Caco-2 (cell line): ENCODE data around the gene EOLA2. TPM values are rescaled to one million over a fixed set of nuclear protein-coding genes. Genes with fewer than 3 reads are reported as not detected.

Experiments
- BruUV-seq: library from RNA; stranded (reverse); fragments of 400-500 nt; replicated peaks from 2 replicates; lab custom pipeline; 2021; lab: Mats Ljungman, UMichigan
- CTCF ChIA-PET: fragments of 300-600 bp; sonication (Branson Sonifier 250); formaldehyde crosslinking; loops from one replicate; lab custom pipeline; 2022; ENCODE audit warnings: antibody characterized with exemption; lab: Charles Lee
- POLR2A ChIA-PET: fragments of 300-600 bp; sonication (Branson Sonifier 250); formaldehyde crosslinking; loops from one replicate; lab custom pipeline; 2022; ENCODE audit warnings: antibody characterized with exemption; lab: Charles Lee
- DNase-seq, 2 experiments: peaks; one replicate each; pipeline versions ENCODE4 v3.0.0 to v3.0.0-alpha.2; 2020 to 2022
- H3K27me3 ChIP-seq: replicated peaks from 2 replicates; pipeline ENCODE4 v1.6.0; 2011; ENCODE audit warnings: low read length; ENCODE audit not compliant: control insufficient read depth, insufficient read depth
- H3K36me3 ChIP-seq: 2 replicates; pipeline ENCODE4 v1.5.1; 2011; ENCODE audit warnings: low read length; ENCODE audit not compliant: control insufficient read depth, insufficient read depth
- H3K4me1 ChIP-seq: fragments of 250-450 bp; sonication (Bioruptor Pico); 2 replicates; pipeline ENCODE4 v1.5.1; 2020; ENCODE audit warnings: mild to moderate bottlenecking
- H3K4me3 ChIP-seq: 2 replicates; pipeline ENCODE4 v1.5.1; 2011; ENCODE audit warnings: low read depth, mild to moderate bottlenecking, control low read depth, low read length
- H3K9me3 ChIP-seq: fragments of 250-450 bp; sonication (Bioruptor Pico); 2 replicates; pipeline ENCODE4 v1.5.1; 2020; ENCODE audit warnings: mild to moderate bottlenecking, moderate library complexity
- H3K27ac Mint-ChIP-seq: one replicate; pipeline ENCODE4 v1.8.0; 2022; ENCODE audit warnings: mixed read lengths; ENCODE audit not compliant: unreplicated experiment
- H3K27me3 Mint-ChIP-seq: one replicate; pipeline ENCODE4 v1.8.0; 2022; ENCODE audit warnings: mixed read lengths; ENCODE audit not compliant: insufficient read depth, unreplicated experiment
- H3K36me3 Mint-ChIP-seq: one replicate; pipeline ENCODE4 v1.8.0; 2022; ENCODE audit warnings: mild to moderate bottlenecking, mixed read lengths; ENCODE audit not compliant: insufficient read depth, unreplicated experiment
- H3K4me1 Mint-ChIP-seq: one replicate; pipeline ENCODE4 v1.8.0; 2022; ENCODE audit warnings: low read depth, mixed read lengths; ENCODE audit not compliant: unreplicated experiment
- H3K4me3 Mint-ChIP-seq: one replicate; pipeline ENCODE4 v1.8.0; 2022; ENCODE audit warnings: mild to moderate bottlenecking, moderate library complexity, mixed read lengths; ENCODE audit not compliant: unreplicated experiment
- H3K9me3 Mint-ChIP-seq: one replicate; pipeline ENCODE4 v1.8.0; 2022; ENCODE audit warnings: mixed read lengths; ENCODE audit not compliant: unreplicated experiment
- intact Hi-C: fragments of 100-400 bp; cut with micrococcal nuclease; formaldehyde crosslinking; loops from one replicate; pipeline ENCODE4 v1.10.0; 2022; ENCODE audit not compliant: unreplicated experiment
- total RNA-seq: library from RNA; stranded (reverse); gene quantifications from 2 replicates; pipeline ENCODE4 v1.2.3, GENCODE V29; 2022
- TF ChIP-seq, protein P1 (sequence below), 2 experiments: fragments of 200-600 bp in 1 of 2; IDR thresholded peaks; 1 replicate in 1 of 2; 2 replicates in 1 of 2; pipeline versions ENCODE4 v1.5.1 to v1.8.0; 2011 to 2022; ENCODE audit warnings: antibody characterized with exemption in 1 of 2, control low read depth in 1 of 2, inconsistent platforms in 1 of 2, low read depth in 1 of 2, low read length in 1 of 2, mild to moderate bottlenecking in 1 of 2, moderate library complexity in 1 of 2; ENCODE audit not compliant: insufficient read depth in 1 of 2, severe bottlenecking in 1 of 2, unreplicated experiment in 1 of 2

EOLA2 gene
- total RNA-seq, 1 experiment from 2014 or later, result 32.1 TPM

- Mint-ChIP-seq H3K4me3 (no peak overlapping the region), H3K9me3 (no peaks in the 10 kb centered on the region), H3K27me3 (no peaks in the 10 kb centered on the region), H3K36me3 (peaks cover 7% of the 10 kb centered on the region), H3K27ac (no peak overlapping the region), H3K4me1 (no peaks in the 10 kb centered on the region)
- intact Hi-C loops, result loop anchor here (2.0 to 5.0 kb wide), 3 partner anchors 445 to 719 kb away; no protein-coding TSS in a partner anchor
- Histone ChIP-seq H3K4me1 (no peaks in the 10 kb centered on the region), H3K36me3 (no peaks in the 10 kb centered on the region), H3K27me3 (no peaks in the 10 kb centered on the region), H3K4me3 (no peak overlapping the region), H3K9me3 (no peaks in the 10 kb centered on the region)
- no TSS peak for BruUV-seq
- DNase-seq, result no peak
- ChIA-PET CTCF (no interaction called here), POLR2A (no interaction called here)
- TF ChIP-seq, protein P1, sequence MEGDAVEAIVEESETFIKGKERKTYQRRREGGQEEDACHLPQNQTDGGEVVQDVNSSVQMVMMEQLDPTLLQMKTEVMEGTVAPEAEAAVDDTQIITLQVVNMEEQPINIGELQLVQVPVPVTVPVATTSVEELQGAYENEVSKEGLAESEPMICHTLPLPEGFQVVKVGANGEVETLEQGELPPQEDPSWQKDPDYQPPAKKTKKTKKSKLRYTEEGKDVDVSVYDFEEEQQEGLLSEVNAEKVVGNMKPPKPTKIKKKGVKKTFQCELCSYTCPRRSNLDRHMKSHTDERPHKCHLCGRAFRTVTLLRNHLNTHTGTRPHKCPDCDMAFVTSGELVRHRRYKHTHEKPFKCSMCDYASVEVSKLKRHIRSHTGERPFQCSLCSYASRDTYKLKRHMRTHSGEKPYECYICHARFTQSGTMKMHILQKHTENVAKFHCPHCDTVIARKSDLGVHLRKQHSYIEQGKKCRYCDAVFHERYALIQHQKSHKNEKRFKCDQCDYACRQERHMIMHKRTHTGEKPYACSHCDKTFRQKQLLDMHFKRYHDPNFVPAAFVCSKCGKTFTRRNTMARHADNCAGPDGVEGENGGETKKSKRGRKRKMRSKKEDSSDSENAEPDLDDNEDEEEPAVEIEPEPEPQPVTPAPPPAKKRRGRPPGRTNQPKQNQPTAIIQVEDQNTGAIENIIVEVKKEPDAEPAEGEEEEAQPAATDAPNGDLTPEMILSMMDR (IDR thresholded peaks at IDR 0.05; ENCODE audit: insufficient read depth in 1 of 2, low read depth in 1 of 2, low read length in 1 of 2, severe bottlenecking in 1 of 2, unreplicated experiment in 1 of 2), result no peak
Observed at GRCh38 chrX:149962010-149962409, 23.7 kb upstream of the EOLA2 start.

DNA sequence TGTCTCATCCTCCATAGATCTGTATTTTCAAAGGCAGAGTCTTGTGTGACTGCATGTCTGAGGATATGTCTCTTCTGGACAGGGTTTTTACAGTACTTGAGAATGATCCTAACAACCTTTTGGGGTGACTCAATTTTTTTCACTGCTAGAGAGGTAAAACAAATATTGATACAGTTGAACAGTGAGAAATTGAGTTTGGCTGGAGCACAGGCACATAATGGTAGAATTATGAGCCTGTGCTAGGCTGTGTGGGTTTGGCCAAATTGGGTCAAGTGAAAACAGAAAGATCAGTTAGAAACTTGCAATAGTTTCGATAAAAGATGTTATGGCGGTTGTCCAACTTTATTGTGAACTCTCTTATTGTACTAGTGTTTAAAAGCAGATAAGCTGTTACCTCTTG, 23.3 kb upstream of the EOLA2 start:
- Mint-ChIP-seq H3K9me3 (no peaks in the 10 kb centered on the region), H3K27me3 (no peaks in the 10 kb centered on the region), H3K4me1 (no peaks in the 10 kb centered on the region), H3K27ac (no peak overlapping the region), H3K36me3 (peaks cover 7% of the 10 kb centered on the region), H3K4me3 (no peak overlapping the region)
- Histone ChIP-seq H3K36me3 (no peaks in the 10 kb centered on the region), H3K27me3 (no peaks in the 10 kb centered on the region), H3K9me3 (no peaks in the 10 kb centered on the region), H3K4me3 (no peak overlapping the region), H3K4me1 (no peaks in the 10 kb centered on the region)
- intact Hi-C loops, result loop anchor here (5.0 kb wide), 1 partner anchor 446 kb away; no protein-coding TSS in a partner anchor
- ChIA-PET CTCF (no interaction called here), POLR2A (no interaction called here)
- no peak for DNase-seq
- TF ChIP-seq, protein P1 (IDR thresholded peaks at IDR 0.05; ENCODE audit: insufficient read depth in 1 of 2, low read depth in 1 of 2, low read length in 1 of 2, severe bottlenecking in 1 of 2, unreplicated experiment in 1 of 2), result no peak
- BruUV-seq, result no TSS peak

GRCh38 chrX:149950681-149951080, 12.4 kb upstream of the EOLA2 start:
- no peaks in the 10 kb centered on the region for H3K36me3 ChIP-seq
- TF ChIP-seq, protein P1 (IDR thresholded peaks at IDR 0.05; ENCODE audit: insufficient read depth in 1 of 2, low read depth in 1 of 2, low read length in 1 of 2, severe bottlenecking in 1 of 2, unreplicated experiment in 1 of 2), result peak in 1 of 2 experiments; percentile 15
- no peaks in the 10 kb centered on the region for H3K4me1 ChIP-seq
- no peaks in the 10 kb centered on the region for H3K27me3 Mint-ChIP-seq
- no peaks in the 10 kb centered on the region for H3K9me3 ChIP-seq
- no peaks in the 10 kb centered on the region for H3K9me3 Mint-ChIP-seq
- H3K27ac Mint-ChIP-seq, result no peak overlapping the region
- H3K4me3 ChIP-seq, result no peak overlapping the region
- intact Hi-C loops, result no loop called here
- no peaks in the 10 kb centered on the region for H3K4me1 Mint-ChIP-seq
- no peaks in the 10 kb centered on the region for H3K36me3 Mint-ChIP-seq
- DNase-seq, result peak in 1 of 2 experiments; percentile 28
- BruUV-seq, result no TSS peak
- POLR2A ChIA-PET, result no interaction called here
- no peak overlapping the region for H3K4me3 Mint-ChIP-seq
- CTCF ChIA-PET, result no interaction called here
- no peaks in the 10 kb centered on the region for H3K27me3 ChIP-seq
